T-helper 2 cell treated with Interferon-gamma antibody and Interleukin-4, amounts not matched to agents 100 ng/mL and 5 ng/mL, for 36 hours (primary cell): Measurements from ENCODE around the gene SLC66A3. TPM values are rescaled to one million over a fixed set of nuclear protein-coding genes. Genes with fewer than 3 reads are reported as not detected.
"Not testable (repeated sequence)": the region's sequence is repeated elsewhere in the genome, so short reads cannot be mapped to it uniquely, and the experiment has no call there.

Experiments
- intact Hi-C: fragments of 100-400 bp; cut with micrococcal nuclease; formaldehyde crosslinking; loops from one replicate; pipeline ENCODE4 v1.15.1; 2023
- total RNA-seq: library from RNA; stranded (reverse); gene quantifications from 2 replicates; pipeline ENCODE4 v1.2.3, GENCODE V29; 2022

The SLC66A3 gene
- total RNA-seq, 1 donor from 2014 or later: 10.6 TPM

DNA sequence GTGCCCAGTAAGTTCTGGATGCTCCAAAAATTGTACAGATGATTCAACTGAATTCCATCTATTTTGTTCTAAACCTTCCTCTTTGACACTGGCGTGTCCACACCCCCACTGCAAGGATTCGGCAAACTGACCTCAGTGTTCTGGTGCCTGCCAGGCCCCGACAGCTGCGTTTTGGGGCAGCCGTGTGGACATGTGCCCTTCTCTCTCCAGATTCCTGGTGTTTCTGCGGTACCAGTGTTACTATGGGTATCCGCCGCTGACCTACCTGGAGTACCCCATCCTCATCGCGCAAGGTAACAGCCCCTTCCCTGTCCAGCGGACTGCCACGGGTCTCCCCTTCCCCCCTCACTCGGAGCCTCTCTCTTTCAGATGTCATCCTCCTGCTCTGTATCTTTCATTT lies 5.0 kb downstream of the SLC66A3 start:
- intact Hi-C loops: no loop called here

DNA sequence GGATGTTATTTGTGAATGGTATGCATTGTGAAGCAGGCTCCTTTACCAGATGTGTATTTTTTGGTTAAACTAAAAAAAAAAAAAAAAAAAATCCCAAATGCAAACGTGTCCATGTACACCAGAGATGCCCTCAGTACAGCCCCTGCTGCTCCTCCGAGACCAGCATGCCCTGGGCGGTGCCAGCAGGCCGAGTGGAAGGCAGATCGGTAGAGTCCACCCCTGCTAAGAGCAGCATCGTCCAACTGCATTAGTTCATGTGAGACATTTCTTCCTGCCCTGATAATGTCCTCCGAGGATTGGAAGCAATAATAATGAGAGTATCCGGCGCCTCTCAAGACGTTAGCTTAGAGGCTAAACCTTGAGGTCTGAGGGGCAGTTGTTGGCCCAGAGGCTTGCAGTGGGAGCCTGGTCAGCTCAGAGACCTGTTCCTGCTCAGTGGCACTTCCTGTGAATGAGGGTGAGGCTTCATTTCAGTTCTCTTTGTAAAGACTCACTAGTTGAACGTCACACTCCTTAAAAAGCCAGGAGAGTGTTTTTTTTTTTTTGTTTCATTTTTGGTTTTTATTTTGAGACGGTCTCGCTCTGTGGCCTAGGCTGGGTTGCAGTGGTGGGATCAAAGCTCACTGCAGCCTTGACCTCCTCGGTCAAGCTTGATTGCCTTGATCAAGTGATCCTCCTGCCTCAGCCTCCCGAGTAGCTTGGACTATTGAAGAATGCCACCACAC lies 5.6 kb downstream of the SLC66A3 start:
- intact Hi-C loops: no loop called here

DNA sequence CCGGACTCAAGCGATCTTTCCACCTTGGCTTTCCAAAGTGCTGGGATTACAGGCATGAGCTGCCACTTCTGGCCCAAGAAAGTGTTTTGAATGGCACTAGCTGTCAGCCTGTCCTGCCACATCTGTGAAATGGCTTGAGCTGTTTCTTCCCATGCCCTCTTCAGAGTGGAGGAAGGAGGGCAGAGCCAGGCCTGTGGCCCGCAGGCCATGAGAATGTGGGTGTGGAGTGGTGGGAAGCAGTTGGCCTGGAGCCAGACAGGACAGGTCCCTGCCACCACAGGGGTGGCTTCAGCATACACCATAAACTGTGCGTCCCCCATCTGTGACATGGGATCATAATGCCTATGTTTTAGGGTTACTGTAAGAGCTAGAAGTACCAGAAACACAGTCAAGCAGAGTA lies 6.5 kb downstream of the SLC66A3 start:
- intact Hi-C loops: no loop called here

DNA sequence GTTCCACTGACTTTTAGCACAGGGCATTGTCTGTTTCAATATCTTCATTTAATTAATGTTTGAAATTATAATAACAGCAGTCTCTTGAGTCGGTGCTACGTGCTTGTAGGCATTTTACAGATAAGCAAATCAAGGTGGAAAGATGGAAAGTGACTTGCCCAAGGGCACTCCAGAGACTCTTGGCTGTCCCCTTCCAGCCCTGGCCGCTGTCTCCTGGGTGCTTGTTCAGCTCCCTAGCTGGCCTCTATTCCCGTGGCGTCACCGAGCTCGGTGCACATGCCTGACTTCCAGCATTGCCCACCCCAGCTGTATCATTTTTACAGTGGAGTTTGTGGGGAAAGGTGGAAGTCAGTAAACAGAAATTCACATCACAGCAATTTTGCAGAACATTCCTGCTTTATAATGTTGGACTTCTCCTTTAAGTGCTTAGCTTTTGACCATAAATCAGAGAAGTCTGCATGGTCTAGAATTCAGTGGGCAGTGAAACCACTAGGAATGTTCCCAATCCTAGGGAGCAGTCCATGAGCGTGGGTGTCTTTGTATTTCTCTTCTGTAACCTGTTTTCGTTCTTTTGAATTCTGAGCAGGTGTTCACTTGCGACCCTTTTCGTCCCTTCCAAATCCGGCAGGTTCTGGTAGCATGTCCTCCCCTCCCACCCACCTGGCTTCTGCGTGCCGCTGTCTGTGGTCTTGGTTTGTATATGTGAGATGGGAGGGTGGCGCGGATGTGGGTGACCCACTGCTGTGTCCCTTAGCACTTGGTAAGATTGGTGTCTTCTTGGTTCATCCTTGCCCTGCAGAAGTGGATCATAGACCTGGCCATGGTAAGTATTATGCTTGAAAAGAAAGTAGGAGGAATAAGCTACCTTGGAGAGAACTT lies 8.4 kb downstream of the SLC66A3 start:
- intact Hi-C loops: no loop called here

DNA sequence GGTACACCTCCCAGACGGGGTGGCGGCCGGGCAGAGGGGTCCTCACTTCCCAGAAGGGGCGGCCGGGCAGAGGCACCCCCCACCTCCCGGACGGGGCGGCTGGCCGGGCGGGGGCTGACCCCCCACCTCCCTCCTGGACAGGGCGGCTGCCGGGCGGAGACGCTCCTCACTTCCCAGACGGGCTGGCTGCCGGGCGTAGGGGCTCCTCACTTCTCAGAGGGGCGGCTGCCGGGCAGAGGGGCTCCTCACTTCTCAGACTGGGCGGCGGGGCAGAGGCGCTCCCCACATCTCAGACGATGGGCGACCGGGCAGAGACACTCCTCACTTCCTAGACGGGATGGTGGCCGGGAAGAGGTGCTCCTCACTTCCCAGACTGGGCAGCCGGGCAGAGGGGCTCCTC lies 9.8 kb downstream of the SLC66A3 start:
- intact Hi-C loops: not testable (repeated sequence)

DNA sequence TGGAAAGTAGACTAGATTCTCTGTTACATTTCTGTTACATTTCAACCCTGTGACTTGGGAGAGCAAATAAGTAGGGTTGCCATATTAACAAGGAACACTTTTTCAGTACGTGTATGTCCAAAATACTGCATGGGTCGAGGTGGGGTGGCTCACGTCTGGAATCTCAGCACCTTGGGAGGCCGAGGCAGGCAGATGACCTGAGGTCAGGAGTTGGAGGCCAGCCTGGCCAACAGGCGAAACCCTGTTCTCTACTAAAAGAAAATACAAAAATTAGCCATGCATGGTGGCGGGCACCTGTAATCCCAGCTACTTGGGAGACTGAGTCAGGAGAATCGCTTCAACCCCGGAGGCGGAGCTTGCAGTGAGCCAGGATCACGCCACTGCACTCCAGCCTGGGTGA lies 11.2 kb downstream of the SLC66A3 start:
- intact Hi-C loops: no loop called here

DNA sequence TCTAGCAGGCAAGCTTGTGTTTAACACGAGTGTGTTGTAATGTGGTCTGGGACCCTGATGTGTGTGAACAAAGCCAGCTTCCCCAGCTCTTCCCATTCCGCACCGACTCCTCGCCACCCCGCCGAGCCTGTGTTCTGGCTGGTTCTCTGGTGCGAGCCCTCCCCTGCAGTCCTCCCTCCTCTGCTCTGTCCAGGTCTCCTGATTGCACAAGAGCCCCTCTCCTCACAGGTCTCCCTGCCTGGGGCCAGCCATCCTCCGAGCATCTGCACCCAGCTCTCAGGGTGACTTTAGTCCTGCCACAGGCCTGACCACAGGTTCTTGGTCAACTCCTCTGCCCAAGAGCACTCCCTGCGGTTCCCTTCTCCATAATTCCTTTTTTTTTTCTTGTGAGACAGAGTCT lies 13.2 kb downstream of the SLC66A3 start:
- intact Hi-C loops: no loop called here

DNA sequence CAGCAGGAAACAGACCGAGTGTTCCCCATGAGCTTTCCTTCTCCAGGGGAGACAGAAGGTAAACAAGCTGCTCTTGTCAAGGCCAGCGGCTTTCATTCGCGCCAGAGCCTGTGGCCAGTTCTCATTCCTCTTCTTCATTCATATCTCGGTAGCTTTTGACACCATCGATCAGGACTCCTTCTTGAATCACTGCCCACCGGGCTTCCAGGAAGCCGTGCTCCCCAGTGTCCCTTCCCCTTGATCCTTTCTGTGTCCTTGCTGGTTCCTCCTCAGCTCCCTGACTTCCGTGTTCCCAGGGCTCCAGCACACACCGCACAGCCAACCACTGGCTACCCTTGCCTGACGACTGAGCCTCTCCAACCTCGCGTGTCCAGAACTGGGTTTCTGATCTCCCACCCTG lies 14.1 kb downstream of the SLC66A3 start:
- intact Hi-C loops: no loop called here

DNA sequence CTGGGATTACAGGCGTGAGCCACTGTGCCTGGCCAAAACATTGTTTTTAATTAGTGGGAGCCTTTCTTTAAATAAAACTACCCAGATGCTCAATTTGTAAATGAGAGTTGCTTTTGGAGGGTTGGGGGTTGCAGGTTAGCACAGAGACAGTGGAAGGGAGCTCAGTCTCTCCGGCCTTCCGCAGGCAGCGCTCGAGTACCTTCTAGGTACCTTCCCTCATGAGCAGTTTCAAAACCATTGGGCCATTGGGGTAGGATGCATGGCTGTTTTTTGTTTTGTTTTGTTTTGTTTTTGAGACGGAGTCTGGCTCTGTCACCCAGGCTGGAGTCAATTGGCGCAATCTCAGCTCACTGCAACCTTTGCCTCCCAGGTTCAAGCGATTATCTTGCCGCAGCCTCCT lies 19.0 kb downstream of the SLC66A3 start:
- intact Hi-C loops: no loop called here

DNA sequence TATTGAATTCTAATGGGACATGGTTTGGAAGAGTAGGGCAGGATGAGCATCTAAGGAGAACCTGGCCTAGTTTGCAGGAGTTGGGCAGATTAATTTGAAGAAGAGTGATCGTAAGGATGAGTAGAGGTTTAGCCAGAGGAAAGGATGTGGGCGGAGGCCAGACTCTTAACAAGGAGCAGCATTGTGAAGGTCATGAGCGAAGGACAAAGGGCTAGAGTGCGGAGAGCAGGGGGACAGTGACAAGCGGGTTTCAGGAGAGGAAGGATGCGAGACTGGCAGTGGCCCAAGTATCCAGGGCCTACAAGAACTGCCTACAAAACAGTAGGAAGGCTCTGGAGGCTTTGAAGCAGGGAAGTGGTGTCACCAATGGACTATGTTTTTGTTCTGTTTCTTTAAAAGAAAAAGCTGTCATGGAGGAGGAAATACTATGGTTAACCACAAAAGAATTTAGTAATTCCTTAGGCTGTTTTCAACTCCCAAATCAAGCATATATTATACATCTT lies 20.1 kb downstream of the SLC66A3 start:
- intact Hi-C loops: no loop called here

DNA sequence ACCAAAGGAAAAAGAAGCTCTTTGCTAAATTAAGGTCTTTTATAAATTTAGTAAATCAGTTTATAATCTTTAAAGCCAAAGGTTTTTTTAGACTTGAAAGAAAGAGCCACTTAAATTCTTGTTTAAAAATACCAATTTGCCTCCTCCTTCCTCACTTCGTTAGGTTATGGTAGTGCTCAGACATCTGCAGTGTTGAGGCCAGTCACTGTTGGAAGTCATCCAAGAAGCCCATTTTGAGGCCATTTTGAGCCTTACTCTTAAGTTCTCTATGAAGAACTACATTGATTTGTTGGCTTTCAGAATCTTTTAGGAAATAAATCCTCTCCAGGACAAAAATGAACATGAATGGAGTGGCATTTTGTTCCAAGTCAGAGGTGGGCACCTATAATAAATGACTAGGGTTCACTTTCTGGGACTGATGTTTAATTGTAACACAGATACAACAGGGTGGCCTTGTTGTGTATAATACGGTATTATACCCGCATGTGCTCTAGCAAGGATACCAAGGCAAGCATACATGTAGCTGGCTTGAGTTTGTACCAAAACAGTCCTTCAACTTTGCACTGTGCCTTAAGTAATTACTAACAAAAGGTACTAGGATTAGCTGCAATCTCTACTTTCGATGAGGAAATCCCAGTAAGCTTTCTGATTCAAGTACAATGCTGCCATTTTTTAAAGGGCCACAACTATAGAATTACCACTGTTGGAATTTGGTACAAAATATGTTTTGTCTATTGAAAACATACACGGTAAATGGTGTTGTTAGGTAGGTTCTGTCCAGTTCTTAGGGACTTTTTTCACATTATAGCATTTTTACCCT lies 22.8 kb downstream of the SLC66A3 start:
- intact Hi-C loops: no loop called here

DNA sequence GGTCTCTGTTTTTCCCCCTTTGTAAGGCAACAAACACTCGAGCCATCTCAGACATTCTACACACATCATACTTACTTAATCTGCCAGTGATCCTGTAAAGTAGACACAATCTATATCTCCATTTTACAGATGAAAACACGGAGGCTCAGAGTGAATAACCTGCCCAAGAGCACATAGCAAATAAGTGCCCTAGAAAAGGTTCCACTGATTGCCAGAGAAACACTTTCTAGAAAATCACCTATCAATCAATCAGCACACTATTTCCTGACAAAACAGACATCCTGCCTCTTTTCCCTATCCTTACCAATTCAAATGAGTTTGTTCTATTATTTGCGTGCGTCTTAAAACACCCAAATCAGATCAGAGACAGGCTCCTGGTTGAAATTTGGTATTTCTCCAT lies 23.9 kb downstream of the SLC66A3 start:
- intact Hi-C loops: no loop called here

DNA sequence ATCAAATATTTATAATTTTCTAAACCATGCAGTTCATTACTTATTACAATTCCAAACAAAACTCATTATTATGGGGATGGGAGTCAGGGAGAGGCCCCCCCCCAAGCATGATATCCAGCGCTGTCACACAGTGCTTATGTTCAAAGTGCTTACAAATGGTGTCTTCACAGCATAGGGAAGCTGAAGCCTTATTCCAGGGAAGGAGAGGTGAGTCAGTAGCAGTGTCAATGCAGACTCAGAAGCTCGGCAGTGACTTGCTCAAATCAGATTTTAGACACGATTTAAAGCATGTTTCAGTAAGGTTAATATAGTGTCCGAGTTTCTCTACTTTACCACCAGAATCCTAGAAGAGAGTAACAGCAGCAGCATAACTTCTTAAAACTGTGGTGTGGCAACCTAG lies 24.6 kb downstream of the SLC66A3 start:
- intact Hi-C loops: no loop called here

DNA sequence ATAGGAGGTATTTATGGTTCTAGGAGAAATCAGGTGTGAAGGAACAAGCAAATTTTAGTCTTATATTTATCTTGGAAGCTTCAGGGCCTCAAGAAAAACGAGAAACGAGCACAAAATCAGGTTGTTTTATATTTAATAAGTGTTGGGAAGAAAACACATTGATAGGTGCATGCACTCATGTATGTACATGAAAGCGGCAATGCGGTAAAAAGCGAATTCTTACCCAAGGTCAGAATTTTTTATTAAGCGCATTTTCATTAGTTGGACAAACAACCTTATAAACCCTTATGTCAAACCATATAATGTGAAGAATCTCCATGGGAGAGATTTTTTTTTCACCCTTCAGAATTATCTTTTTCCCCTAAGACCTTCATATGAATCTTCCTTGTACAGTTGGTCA lies 25.4 kb downstream of the SLC66A3 start:
- intact Hi-C loops: no loop called here

DNA sequence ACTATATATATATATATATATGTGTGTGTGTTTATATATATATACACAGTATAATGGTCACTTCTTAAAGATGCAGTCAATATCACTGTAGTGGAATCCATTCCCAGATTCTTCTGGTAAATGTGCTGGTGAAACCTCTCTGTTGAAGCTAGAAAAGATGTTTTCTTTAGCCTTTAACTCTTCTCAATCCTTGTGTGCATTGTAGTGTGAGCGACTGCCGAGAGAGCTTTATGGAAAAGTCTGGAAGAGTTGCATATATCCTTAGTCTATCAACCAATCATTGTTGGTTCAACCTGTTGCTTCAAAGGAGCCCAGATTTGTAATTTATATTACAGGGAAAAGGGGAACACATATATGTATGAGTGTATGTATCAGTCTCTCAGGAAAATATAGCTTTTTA lies 27.7 kb downstream of the SLC66A3 start:
- intact Hi-C loops: no loop called here

DNA sequence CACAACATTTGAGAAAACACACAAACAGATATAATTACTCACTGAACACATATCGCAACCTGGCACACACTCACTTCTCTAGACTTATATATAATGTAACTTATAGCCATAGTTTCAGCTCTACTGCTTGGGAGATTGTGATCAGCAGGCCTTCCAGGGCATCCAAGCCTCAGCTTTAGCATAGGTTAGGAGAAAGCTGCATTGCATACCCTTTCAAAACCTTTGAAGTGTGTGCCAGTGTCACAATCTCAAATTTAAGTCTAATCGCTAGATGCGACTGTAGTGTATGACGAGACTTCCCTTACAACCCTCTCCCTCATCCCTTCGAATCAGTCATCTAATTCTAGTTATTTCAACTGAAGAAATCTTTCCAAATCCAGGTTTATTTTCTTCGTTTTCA lies 30.9 kb downstream of the SLC66A3 start:
- intact Hi-C loops: no loop called here

DNA sequence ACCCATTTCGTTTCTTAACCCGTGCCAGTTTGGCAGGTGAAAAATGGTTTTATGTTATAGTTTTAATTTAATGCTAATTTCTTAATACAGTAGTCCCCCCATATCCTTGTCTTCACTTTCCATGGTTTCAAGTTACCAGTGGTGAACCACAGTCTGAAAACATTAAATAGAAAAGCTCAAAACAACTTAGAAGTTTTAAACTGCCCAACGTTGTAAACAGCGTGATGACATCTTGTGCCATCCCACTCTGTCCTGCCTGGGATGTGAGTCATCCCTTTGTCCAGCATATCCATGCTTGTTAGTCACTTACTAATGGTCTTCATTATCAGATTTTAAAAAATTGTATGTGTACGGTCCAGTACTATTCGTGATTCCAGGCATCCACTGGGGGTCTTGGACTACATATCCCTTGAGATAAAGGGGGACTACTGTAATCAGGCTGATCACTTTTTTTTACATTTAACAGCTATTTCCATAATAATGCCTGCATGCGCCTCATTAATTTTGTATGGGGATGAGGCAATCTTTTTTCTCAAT lies 31.9 kb downstream of the SLC66A3 start:
- intact Hi-C loops: no loop called here

DNA sequence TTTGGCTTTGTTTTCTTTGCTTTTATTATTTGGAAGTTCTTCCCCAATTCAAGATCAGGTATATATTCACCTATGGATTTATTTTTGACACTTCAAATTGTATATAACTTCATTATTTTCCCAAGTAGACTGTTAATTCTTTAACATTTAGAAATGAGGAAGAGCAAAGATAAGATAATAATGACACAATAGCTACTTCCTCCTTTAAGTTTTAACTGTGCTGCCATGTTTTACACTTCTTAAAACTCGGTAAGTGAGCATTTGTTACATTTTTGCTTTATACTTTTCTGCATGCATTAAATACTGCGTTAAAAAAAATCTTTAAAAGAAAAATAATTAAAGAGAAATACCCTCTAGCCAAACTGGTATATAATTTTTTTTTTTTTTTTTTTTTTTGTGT lies 32.5 kb downstream of the SLC66A3 start:
- intact Hi-C loops: no loop called here

DNA sequence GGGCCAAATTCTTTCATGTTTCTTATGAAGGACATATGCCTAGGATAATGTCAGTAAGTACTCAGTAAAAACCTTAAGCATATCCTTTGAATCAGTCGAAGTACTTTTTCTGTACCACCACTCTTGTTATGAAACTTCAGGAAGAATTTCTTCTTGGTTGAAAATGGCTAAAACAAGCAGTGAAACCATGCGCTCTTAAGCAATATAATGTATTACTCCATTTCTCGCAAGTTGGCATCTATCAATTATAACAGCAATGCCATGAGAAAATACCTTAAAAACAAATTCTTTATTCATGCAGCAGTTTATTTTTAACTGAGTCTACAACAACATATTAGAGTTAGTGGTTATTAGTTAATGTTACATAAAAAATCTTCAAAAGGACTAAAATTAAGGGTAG lies 41.0 kb downstream of the SLC66A3 start:
- intact Hi-C loops: no loop called here

DNA sequence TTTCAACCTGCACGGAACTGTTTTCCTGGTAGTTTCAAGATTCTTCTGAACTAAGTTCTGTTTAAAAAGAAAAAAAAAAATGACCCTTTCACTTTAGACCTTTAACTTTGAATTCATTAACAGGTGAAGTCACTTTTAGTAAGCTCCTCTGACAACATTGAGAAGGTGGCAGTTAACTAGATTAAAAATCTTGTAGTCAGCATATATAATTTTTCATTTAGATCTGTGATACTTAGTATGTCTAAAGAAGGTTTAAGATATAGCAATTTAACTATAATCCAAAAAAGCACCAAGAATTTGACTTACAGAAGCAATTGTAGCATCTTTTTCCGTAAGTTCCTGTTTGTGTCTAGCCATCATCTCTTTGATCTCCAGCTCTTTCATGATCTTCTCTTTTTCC lies 45.4 kb downstream of the SLC66A3 start:
- intact Hi-C loops: no loop called here

DNA sequence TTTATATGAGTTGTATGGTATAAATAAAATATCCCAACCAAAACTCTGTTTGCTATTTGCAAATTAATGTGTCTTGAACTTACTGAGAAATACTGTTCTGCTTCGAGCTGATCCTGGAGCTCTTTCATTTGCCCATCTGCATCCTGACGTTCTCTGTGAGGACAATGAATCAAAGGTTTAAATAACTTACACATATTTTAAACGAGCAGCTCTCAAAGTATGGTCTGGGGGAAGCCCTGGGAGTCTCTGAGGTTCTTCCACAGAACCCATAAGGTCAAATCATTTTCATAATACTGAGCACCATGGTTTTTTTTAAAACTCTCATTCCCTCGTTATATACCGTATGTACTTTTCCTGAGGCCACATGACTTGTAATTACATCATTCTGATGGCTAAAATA lies 46.7 kb downstream of the SLC66A3 start:
- intact Hi-C loops: no loop called here

DNA sequence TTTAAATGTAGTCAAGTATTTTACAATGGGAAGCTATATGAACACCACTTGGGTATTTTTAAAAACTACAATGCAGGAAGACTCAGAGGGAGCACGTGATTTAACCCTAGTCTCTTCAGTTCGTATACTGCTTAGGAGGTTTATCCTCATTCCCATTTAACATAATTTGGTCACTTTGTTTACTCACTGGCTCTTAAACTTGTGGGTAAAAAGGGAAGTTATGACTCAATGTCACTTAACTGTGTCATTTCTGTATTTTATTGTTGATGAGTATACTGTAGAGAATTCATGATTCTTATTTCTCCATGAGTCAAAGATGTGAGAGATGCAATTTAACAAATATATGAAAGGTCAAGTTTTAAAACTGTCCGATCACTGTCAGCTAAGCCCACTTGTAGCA lies 48.2 kb downstream of the SLC66A3 start:
- intact Hi-C loops: no loop called here
